HG03097 (cell line): ENCODE data around the gene DBH.

Source experiments
- ATAC-seq: cut with Tn5 transposase; IDR thresholded peaks from one replicate; pipeline ENCODE4 v1.9.1; 2021; ENCODE audit not compliant: unreplicated experiment, low FRiP score

Gene DBH

GRCh38 chr9:133641396-133641655 is 5.2 kb downstream of the DBH start:
- no peak for ATAC-seq

DNA sequence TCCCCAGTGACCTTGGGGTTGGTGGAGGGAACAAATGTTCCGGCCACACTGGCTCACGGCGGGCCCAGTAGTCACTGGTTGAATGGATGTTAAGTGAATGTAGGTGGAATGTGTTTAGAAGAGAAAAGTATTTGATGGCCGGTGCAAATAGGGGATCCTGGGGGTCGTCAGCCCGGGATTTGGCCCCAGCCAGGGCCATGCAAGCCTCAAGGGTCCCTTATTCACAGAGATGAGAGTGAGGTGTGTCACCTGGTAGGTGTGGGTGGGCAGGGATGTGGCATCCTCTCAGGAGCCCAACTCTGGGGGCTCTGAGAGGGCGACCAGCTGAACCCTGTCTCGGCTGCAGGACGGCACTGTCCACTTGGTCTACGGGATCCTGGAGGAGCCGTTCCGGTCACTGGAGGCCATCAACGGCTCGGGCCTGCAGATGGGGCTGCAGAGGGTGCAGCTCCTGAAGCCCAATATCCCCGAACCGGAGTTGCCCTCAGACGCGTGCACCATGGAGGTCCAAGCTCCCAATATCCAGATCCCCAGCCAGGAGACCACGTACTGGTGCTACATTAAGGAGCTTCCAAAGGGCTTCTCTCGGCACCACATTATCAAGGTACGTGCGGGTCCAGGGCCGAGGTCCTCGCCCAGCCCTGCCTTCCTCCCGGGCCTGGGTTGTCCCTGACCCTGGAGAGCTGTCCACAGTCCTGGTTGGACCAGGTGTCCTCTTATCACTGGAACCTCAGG is 5.9 kb downstream of the DBH start:
- no peak for ATAC-seq

DNA sequence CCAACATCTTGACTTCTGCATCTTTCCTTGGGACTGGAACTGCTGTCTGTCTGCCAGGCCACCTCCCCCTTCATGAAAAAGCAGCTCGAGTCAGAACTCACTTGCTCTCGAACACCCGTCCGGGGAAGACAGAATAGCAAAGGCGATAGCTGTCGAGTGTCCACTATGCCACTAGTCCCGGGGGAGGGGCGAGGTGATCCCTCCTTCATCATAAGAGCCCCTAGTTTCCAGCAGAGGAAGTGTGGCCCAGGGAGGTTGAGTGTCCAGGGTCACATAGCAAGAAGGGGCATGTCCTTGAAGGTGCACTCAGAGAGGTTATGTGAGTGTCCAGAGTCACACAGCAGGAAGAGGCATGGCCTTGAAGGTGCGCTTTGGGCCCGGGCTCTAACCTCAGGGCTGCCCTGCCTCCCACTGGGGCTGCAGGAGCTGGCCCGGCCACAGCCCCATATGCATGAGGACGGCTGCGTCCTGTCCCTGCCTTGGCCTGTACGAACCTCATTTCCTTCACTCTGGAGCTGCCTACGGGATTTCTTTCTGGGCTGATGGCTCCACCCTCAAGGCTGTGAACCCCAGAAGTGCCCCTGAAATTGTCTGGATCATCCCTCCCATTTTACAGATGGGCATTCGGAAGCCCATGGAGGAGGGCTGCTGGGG is 6.7 kb downstream of the DBH start:
- no peak for ATAC-seq

DNA sequence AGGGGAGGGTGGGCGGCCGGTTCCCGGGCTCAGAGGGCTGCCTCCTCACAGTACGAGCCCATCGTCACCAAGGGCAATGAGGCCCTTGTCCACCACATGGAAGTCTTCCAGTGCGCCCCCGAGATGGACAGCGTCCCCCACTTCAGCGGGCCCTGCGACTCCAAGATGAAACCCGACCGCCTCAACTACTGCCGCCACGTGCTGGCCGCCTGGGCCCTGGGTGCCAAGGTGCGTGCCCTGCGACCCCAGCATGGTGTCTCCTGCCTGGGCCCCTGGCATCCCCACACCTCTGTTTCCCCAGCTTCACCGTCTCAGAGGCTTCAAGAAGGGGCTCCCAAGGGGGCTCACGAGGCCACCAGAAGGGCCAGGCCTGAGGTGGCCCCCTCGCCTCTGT is 7.2 kb downstream of the DBH start:
- ATAC-seq: no peak

- ATAC-seq: no peak
Observed at GRCh38 chr9:133643978-133644760, 8.0 kb downstream of the DBH start.

GRCh38 chr9:133645021-133645765 is 9.0 kb downstream of the DBH start:
- no peak for ATAC-seq

GRCh38 chr9:133647148-133647547 is 11.0 kb downstream of the DBH start:
- ATAC-seq: no peak

DNA sequence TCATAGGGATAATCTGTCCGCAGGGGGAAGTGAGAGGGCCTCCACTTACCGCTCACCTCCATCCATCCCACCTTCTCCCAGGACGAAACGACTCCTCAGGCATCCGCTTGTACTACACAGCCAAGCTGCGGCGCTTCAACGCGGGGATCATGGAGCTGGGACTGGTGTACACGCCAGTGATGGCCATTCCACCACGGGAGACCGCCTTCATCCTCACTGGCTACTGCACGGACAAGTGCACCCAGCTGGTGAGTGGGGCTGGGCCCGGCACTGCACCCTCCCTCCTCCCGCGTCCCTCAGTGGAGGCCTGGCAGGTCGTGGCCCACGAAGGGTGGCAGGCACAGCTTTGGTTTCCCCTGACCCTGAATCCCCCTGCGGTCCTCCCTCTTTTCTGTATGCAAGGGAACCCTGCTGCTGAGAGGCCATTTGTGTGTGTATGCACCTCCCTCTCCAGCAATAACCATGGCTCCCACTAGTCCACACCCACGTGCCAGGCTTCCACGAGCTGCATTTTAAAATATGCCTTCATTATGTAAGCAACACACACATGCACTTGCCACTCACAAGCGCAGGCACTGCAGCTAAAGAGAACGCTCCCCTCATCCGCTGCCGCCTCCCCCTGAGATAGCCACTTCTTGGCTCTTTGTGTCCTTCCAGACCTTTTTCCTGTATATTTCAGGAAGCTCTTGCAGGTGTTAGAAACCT is 11.8 kb downstream of the DBH start:
- no peak for ATAC-seq

- ATAC-seq: no peak
Observed at GRCh38 chr9:133649194-133649593, 13.0 kb downstream of the DBH start.

GRCh38 chr9:133650026-133650425 is 13.9 kb downstream of the DBH start:
- ATAC-seq: no peak

DNA sequence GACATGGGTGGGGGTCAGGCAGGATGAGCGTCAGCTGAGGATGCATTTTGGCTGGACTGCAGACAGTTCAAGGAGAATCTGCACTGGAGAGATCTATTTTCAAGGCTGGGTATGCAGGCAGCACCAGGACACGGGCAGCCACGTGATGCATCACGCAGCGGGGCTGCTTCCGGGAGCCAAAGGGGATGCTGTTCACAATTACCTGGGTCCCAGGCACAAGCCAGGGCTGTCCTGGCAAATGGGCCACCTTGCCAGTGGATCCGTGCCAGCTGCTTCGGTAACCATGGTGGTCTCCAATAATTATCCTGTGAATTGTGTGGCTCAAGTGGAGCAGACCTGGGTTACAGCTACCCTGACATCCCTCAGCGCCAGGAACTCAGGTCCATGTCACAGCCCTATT is 17.5 kb downstream of the DBH start:
- ATAC-seq: no peak

DNA sequence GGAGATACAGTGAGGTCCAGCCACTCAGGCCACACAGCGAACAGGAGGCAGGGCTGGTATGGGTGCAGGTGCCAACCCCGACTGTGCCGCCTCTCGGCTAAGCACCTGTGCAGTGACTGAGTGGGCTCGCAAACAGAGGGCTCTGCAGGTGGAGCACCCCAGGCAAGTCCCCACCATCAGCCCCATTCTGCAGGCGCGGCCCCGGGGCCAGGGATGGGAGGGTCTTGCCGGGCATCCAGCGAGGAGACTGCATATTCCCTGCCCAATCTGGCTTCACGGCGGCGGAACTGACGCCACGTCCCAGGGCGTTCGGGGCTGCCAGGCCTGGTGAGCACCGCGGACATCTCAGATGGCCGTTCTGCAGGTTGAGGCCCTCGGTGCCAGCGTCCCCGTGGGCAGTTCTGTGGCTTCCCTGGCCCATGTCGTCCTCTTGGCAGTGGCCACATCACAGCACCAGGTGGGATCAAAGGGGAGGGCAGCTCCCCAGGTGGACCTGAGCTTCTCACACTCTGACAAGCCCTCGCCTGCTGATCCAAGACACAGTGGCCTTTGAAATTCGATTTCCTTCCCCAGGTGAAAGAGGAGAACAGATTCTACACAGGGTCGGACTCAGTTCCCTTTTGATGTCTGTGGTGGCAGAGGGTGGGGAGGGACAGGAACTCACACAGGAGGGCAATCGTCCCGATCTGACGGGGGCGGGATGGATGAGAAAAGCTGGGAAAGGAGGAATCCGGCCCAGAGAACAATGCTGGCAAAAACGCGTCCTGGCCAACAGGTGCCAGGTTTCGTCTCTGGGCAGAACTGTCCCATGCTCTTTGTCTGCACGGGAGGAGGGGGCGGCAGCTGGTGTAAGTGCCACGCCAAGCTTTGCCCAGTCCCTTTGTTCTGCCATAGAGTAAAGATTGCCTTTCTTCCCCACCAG is 18.8 kb downstream of the DBH start:
- no peak for ATAC-seq

- ATAC-seq: no peak
Observed at GRCh38 chr9:133655701-133656100, 19.5 kb downstream of the DBH start.

DNA sequence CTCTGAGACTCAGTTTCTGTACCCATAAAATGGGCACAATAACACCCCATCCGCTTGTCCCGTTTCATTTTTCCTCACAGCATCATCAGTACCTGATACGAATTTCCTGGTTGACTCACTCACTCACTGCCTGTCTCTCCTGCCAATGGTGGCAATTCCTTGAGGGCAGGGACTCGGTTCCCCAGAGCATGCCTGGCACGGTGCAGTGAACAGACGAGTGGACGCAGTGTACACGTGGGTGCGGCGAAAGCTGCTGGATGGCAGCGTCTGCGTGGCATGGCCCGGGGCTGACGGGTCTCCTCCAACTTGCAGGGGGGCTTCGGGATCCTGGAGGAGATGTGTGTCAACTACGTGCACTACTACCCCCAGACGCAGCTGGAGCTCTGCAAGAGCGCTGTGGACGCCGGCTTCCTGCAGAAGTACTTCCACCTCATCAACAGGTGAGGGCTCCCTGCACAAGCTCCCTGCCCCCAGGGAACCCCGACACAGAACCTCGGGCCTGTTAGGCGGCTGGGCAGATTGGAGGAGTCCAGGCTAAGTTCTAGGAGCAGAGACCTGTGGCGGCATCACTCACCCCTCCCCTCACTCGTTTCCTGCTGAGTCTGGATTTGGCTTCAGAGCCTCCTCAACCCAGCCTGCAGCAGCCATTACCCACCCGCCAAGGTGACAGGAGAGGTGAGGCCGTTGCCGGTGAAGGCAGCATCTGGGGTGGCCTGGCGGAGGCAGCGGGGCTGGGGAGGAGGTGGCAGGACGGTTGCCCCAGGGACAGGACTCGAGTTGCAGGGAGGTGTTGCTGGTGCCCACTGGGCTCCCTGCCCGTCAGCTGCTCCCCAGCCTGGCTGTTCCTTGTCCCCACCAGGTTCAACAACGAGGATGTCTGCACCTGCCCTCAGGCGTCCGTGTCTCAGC is 20.3 kb downstream of the DBH start:
- no peak for ATAC-seq

DNA sequence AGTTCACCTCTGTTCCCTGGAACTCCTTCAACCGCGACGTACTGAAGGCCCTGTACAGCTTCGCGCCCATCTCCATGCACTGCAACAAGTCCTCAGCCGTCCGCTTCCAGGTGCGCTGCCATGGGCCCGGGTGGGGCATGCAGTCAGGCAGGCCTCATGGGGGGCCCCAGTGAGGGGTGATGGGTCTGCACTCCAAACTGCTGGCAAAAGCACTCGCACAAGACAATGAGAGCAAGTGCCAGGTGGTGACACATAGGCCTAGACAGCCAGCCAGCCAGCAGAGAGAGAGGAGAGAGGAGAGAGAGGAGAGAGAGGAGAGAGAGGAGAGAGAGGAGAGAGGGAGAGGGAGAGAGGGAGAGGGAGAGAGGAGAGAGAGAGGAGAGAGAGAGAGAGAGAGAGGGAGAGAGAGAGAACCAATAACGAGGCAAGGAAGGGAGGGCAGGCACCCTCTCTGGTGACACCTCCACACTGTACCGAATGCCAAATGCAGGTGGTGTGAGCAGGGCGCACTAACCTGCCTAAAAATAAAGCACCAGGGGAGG is 21.0 kb downstream of the DBH start:
- ATAC-seq: no peak

DNA sequence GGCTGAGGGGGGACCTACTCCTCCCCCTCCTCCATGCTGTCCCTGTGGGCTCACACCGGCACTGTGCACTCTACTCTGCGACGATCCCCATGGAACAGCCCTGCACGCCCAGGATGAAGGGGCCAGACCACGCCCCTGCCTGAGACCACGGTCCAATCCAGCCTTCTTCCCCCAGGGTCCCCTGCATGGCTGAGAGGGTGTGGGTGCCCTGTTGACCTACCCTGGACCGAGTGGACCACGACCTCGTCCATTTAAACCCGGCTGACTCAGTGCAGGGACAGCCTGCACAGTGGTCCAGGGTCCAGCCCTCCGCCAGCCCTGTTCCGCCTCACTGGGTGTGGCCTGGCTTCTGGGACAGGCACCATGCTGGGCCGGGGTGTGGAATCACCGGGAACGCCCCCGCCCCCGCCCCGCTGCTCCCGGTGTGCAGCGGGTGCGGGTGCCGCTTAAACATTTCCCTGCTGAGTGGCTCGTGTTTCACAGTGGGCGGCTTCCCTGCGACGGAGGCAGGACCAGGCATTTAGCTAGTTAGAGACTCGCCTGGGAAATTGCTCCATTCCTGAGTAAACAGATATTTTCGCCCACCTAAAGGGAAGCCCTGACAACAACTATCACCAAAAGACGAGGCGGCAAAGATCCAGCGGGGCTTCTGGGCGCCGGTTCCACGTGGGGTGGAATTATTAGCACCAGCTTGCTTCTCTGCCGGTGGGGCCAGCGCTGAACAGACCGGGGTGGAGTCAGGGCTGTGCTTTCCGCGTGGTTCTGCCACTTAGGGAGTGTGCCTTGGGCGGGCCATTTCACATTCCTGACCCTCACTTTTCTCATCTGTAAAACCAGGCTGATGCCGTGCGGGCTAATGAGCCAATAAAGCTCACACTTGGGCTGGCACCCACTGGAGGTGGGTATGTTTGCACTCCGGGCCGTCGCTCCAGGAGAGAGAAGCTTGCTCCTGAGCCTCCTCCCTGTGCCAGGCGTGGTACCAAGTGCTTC is 22.6 kb downstream of the DBH start:
- no peak for ATAC-seq

- ATAC-seq: no peak
Observed at GRCh38 chr9:133659516-133659915, 23.4 kb downstream of the DBH start.
